HCT116 (cell line): ENCODE data around the gene TIGIT. TPM values are rescaled to one million over a fixed set of nuclear protein-coding genes. Genes with fewer than 3 reads are reported as not detected.

Experiments used
- ATAC-seq: fragments of 200-7000 bp; cut with Tn5 transposase; 2 replicates; pipeline ENCODE4 v1.9.1; 2020; ENCODE audit warnings: mild to moderate bottlenecking, moderate library complexity
- BruUV-seq: library from RNA; stranded (reverse); fragments of 400-500 nt; replicated peaks from 2 replicates; lab custom pipeline; 2021; lab: Mats Ljungman, UMichigan
- CTCF ChIA-PET: fragments of 300-600 bp; sonication (Branson Sonifier 250); formaldehyde crosslinking; loops from one replicate; lab custom pipeline; 2021; ENCODE audit warnings: antibody characterized with exemption; lab: Charles Lee
- POLR2A ChIA-PET: fragments of 300-600, 350-600 bp; sonication (Branson Sonifier 250); formaldehyde crosslinking; loops from one replicate; lab custom pipeline; 2021; ENCODE audit warnings: antibody characterized with exemption; lab: Charles Lee
- RAD21 ChIA-PET, 2 experiments: fragments of 300-600 bp; sonication (Branson Sonifier 250); formaldehyde crosslinking; loops; one replicate each; lab custom pipeline; 2023; ENCODE audit warnings: low total read pairs in 2 of 2; ENCODE audit not compliant: uncharacterized antibody in 2 of 2, unreplicated experiment in 2 of 2, low non-redundant PET in 1 of 2; lab: Charles Lee
- DNase-seq: peaks from one replicate; pipeline ENCODE4 v3.0.0-alpha.2; 2010; ENCODE audit warnings: low read depth, low spot score
- H2AFZ ChIP-seq: fragments of 200-600 bp; shearing (Covaris generic), sonication (generic); 2 replicates; pipeline ENCODE4 v1.6.1; 2017; ENCODE audit warnings: low read depth, mixed run types, mixed read lengths, antibody characterized with exemption, low read length; ENCODE audit not compliant: poor library complexity, severe bottlenecking
- H3K27ac ChIP-seq: 2 replicates; pipeline ENCODE4 v1.5.1; 2012; ENCODE audit warnings: low read depth, low read length
- H3K27me3 ChIP-seq: fragments of 200-600 bp; sonication (generic); 2 replicates; pipeline ENCODE4 v1.6.1; 2016; ENCODE audit warnings: mixed run types, low read length, mixed read lengths; ENCODE audit not compliant: insufficient read depth
- H3K36me3 ChIP-seq, 2 experiments: fragments of 200-500 bp in 1 of 2; fragments of 200-600 bp in 1 of 2; sonication (Bioruptor generic) in 1 of 2; sonication (generic) in 1 of 2; 2 replicates each; pipeline versions ENCODE4 v1.5.1 to v1.6.1; 2014 to 2016; ENCODE audit warnings: low read length in 2 of 2, inconsistent platforms in 1 of 2, mixed read lengths in 1 of 2, mixed run types in 1 of 2; ENCODE audit not compliant: insufficient read depth in 2 of 2, control insufficient read depth in 1 of 2
- H3K4me1 ChIP-seq, 2 experiments: fragments of 200-600 bp in 1 of 2; sonication (generic) in 1 of 2; 2 replicates each; pipeline versions ENCODE4 v1.5.1 to v1.6.1; 2012 to 2017; ENCODE audit warnings: low read length in 2 of 2, inconsistent platforms in 1 of 2, mild to moderate bottlenecking in 1 of 2, mixed read lengths in 1 of 2, mixed run types in 1 of 2, moderate library complexity in 1 of 2; ENCODE audit not compliant: insufficient read depth in 2 of 2, control insufficient read depth in 1 of 2
- H3K4me2 ChIP-seq: fragments of 200-600 bp; sonication (generic); 2 replicates; pipeline ENCODE4 v1.6.1; 2017; ENCODE audit warnings: mixed run types, low read length, mixed read lengths
- H3K4me3 ChIP-seq, 2 experiments: fragments of 200-600 bp in 1 of 2; sonication (generic) in 1 of 2; replicated peaks in 1 of 2; 2 replicates each; pipeline ENCODE4 v1.5.1; 2011 to 2016; ENCODE audit warnings: low read length in 2 of 2, control low read depth in 1 of 2, low read depth in 1 of 2, mild to moderate bottlenecking in 1 of 2, mixed read lengths in 1 of 2, mixed run types in 1 of 2
- H3K79me2 ChIP-seq: fragments of 200-600 bp; sonication (generic); 2 replicates; pipeline ENCODE4 v1.6.1; 2017; ENCODE audit warnings: mild to moderate bottlenecking, mixed run types, low read length, moderate library complexity, mixed read lengths; ENCODE audit not compliant: insufficient read depth
- H3K9ac ChIP-seq: fragments of 200-600 bp; sonication (generic); 2 replicates; pipeline ENCODE4 v1.6.1; 2016; ENCODE audit warnings: low read length, mixed read lengths
- H3K9me2 ChIP-seq: fragments of 200-600 bp; sonication (generic), shearing (Covaris generic); 2 replicates; pipeline ENCODE4 v1.6.1; 2017; ENCODE audit warnings: mixed run types, mild to moderate bottlenecking, moderate library complexity; ENCODE audit not compliant: insufficient read depth
- H3K9me3 ChIP-seq, 2 experiments: fragments of 200-500 bp in 1 of 2; fragments of 200-600 bp in 1 of 2; sonication (Bioruptor generic) in 1 of 2; sonication (generic) in 1 of 2; 2 replicates each; pipeline ENCODE4 v1.6.1; 2014 to 2017; ENCODE audit warnings: low read length in 2 of 2, mixed read lengths in 2 of 2, inconsistent platforms in 1 of 2, low read depth in 1 of 2, mild to moderate bottlenecking in 1 of 2, mixed run types in 1 of 2, moderate library complexity in 1 of 2; ENCODE audit not compliant: control insufficient read depth in 1 of 2, insufficient read depth in 1 of 2
- H4K20me1 ChIP-seq: fragments of 200-600 bp; sonication (generic), shearing (Covaris generic); 2 replicates; pipeline ENCODE4 v1.6.1; 2017; ENCODE audit warnings: mixed run types, mild to moderate bottlenecking, moderate library complexity; ENCODE audit not compliant: insufficient read depth
- ATF3 ChIP-seq: IDR thresholded peaks from 2 replicates; pipeline ENCODE4 v1.6.1; 2012
- CTCF ChIP-seq, 3 experiments: fragments of 200-600 bp in 1 of 3; sonication (generic) in 1 of 3; IDR thresholded peaks in 2 of 3; conservative IDR thresholded peaks in 1 of 3; 2 replicates each; pipeline ENCODE4 v1.5.1; 2012 to 2017; ENCODE audit warnings: low read depth in 2 of 3, low read length in 2 of 3, antibody characterized with exemption in 1 of 3, borderline replicate concordance in 1 of 3, control low read depth in 1 of 3, mild to moderate bottlenecking in 1 of 3, mixed read lengths in 1 of 3, mixed run types in 1 of 3, moderate library complexity in 1 of 3; ENCODE audit not compliant: insufficient read depth in 1 of 3
- POLR2A ChIP-seq: IDR thresholded peaks from 2 replicates; pipeline ENCODE4 v1.7.0; 2011; ENCODE audit warnings: borderline replicate concordance; ENCODE audit not compliant: insufficient read depth, insufficient read length; ENCODE audit errors: extremely low read depth
- RAD21 ChIP-seq: IDR thresholded peaks from 2 replicates; pipeline ENCODE4 v1.6.1; 2012; ENCODE audit warnings: low read depth, mild to moderate bottlenecking
- SIN3A ChIP-seq: IDR thresholded peaks from 2 replicates; pipeline ENCODE4 v1.6.1; 2012; ENCODE audit warnings: low read depth
- intact Hi-C: fragments of 100-400 bp; cut with micrococcal nuclease; formaldehyde crosslinking; loops from 2 replicates; pipeline ENCODE4 v1.10.0; 2022
- total RNA-seq: library from RNA; stranded (reverse); gene quantifications from one replicate; pipeline ENCODE4 v1.2.1, GENCODE V29; 2021; ENCODE audit not compliant: unreplicated experiment

TIGIT gene
- total RNA-seq, 1 experiment from 2014 or later, result 0.07 TPM

GRCh38 chr3:114295946-114296345, 2.1 kb downstream of the TIGIT start:
- DNase-seq (no peak), ATAC-seq (no peak)
- POLR2A ChIA-PET, result no interaction called here
- Histone ChIP-seq H3K9me2 (no peaks in the 10 kb centered on the region), H3K27ac (no peak overlapping the region), H3K36me3 (no peaks in the 10 kb centered on the region), H2AFZ (no peak overlapping the region), H3K9me3 (no peaks in the 10 kb centered on the region), H3K4me1 (peaks cover 0 to 5% of the 10 kb centered on the region in 2 experiments; a peak in 1 of 4 replicates), H3K9ac (no peak overlapping the region), H3K4me3 (no peak overlapping the region), H3K79me2 (no peaks in the 10 kb centered on the region), H3K27me3 (no peaks in the 10 kb centered on the region), H3K4me2 (no peak overlapping the region), H4K20me1 (no peaks in the 10 kb centered on the region)
- BruUV-seq, result no TSS peak
- CTCF ChIA-PET, result no interaction called here
- intact Hi-C loops, result no loop called here
- TF ChIP-seq SIN3A, result no peak
- no peak for TF ChIP-seq ATF3
- RAD21 ChIA-PET, result no interaction called here

- no peaks in the 10 kb centered on the region for H3K9me2 ChIP-seq
- DNase-seq, result peak; percentile 37
- H3K4me1 ChIP-seq, result no peaks in the 10 kb centered on the region
- TF ChIP-seq SIN3A (no peak), POLR2A (no peak), RAD21 (peak; percentile 55), CTCF (IDR thresholded peaks at IDR 0.05 in 2 of 3, conservative IDR thresholded peaks at IDR 0.05 in 1 of 3; ENCODE audit: borderline replicate concordance in 1 of 3, insufficient read depth in 1 of 3, low read depth in 2 of 3, low read length in 2 of 3) (peak; percentile 34 to 77 (median 65); a peak in 5 of 6 replicates)
- intact Hi-C loops, result no loop called here
- peak; percentile 96 for ATAC-seq
- H3K9me3 ChIP-seq, result no peaks in the 10 kb centered on the region
- H3K79me2 ChIP-seq, result no peaks in the 10 kb centered on the region
- ChIA-PET CTCF (interaction anchor here (0.6 to 1.5 kb wide), 3 partner anchors 9 to 14 kb away, joined by 3 to 13 read pairs (median 3); no protein-coding TSS in a partner anchor), RAD21 (interaction anchor here (0.6 to 0.8 kb wide), 2 partner anchors 22 to 119 kb away, joined by 3 read pairs; no protein-coding TSS in a partner anchor), POLR2A (no interaction called here)
- no peak overlapping the region for H3K9ac ChIP-seq
- H3K27ac ChIP-seq, result no peak overlapping the region
- H4K20me1 ChIP-seq, result no peaks in the 10 kb centered on the region
- H2AFZ ChIP-seq, result no peak overlapping the region
- H3K27me3 ChIP-seq, result no peaks in the 10 kb centered on the region
- H3K4me3 ChIP-seq, result no peak overlapping the region
- BruUV-seq, result no TSS peak
- H3K4me2 ChIP-seq, result no peak overlapping the region
- H3K36me3 ChIP-seq, result no peaks in the 10 kb centered on the region
Measured at GRCh38 chr3:114299421-114299820, 5.6 kb downstream of the TIGIT start.
